Calu3 (cell line): ENCODE results near the gene SLX9. TPM values are rescaled to one million over a fixed set of nuclear protein-coding genes. Genes with fewer than 3 reads are reported as not detected.

Experiments used
- BruUV-seq: library from RNA; stranded (reverse); fragments of 400-500 nt; replicated peaks from 2 replicates; lab custom pipeline; 2021; lab: Mats Ljungman, UMichigan
- CTCF ChIA-PET: fragments of 300-600 bp; sonication (Branson Sonifier 250); formaldehyde crosslinking; loops from one replicate; lab custom pipeline; 2022; ENCODE audit warnings: antibody characterized with exemption; lab: Charles Lee
- DNase-seq: peaks from one replicate; pipeline ENCODE4 v3.0.0; 2022
- H3K27ac Mint-ChIP-seq: one replicate; pipeline ENCODE4 v1.8.0; 2022; ENCODE audit warnings: mixed read lengths; ENCODE audit not compliant: unreplicated experiment
- H3K27me3 Mint-ChIP-seq: one replicate; pipeline ENCODE4 v1.8.0; 2022; ENCODE audit warnings: mixed read lengths; ENCODE audit not compliant: unreplicated experiment
- H3K36me3 Mint-ChIP-seq: one replicate; pipeline ENCODE4 v1.8.0; 2022; ENCODE audit warnings: mild to moderate bottlenecking, moderate library complexity, mixed read lengths; ENCODE audit not compliant: insufficient read depth, unreplicated experiment
- H3K4me1 Mint-ChIP-seq: one replicate; pipeline ENCODE4 v1.8.0; 2022; ENCODE audit warnings: mild to moderate bottlenecking, low read depth, mixed read lengths; ENCODE audit not compliant: unreplicated experiment
- H3K4me3 Mint-ChIP-seq: one replicate; pipeline ENCODE4 v1.8.0; 2022; ENCODE audit warnings: mild to moderate bottlenecking, low read depth, moderate library complexity, mixed read lengths; ENCODE audit not compliant: unreplicated experiment
- H3K9me3 Mint-ChIP-seq: one replicate; pipeline ENCODE4 v1.8.0; 2022; ENCODE audit warnings: low read depth, mixed read lengths; ENCODE audit not compliant: unreplicated experiment
- intact Hi-C: fragments of 100-400 bp; cut with micrococcal nuclease; formaldehyde crosslinking; loops from one replicate; pipeline ENCODE4 v1.10.0; 2022; ENCODE audit not compliant: unreplicated experiment
- total RNA-seq: library from RNA; stranded (reverse); gene quantifications from 2 replicates; pipeline ENCODE4 v1.2.3, GENCODE V29; 2022
- TF ChIP-seq, protein P1 (sequence below): fragments of 200-600 bp; IDR thresholded peaks from one replicate; pipeline ENCODE4 v1.8.0; 2022; ENCODE audit warnings: antibody characterized with exemption; ENCODE audit not compliant: unreplicated experiment

The SLX9 gene
- total RNA-seq, 1 experiment from 2014 or later = 24.6 TPM

DNA sequence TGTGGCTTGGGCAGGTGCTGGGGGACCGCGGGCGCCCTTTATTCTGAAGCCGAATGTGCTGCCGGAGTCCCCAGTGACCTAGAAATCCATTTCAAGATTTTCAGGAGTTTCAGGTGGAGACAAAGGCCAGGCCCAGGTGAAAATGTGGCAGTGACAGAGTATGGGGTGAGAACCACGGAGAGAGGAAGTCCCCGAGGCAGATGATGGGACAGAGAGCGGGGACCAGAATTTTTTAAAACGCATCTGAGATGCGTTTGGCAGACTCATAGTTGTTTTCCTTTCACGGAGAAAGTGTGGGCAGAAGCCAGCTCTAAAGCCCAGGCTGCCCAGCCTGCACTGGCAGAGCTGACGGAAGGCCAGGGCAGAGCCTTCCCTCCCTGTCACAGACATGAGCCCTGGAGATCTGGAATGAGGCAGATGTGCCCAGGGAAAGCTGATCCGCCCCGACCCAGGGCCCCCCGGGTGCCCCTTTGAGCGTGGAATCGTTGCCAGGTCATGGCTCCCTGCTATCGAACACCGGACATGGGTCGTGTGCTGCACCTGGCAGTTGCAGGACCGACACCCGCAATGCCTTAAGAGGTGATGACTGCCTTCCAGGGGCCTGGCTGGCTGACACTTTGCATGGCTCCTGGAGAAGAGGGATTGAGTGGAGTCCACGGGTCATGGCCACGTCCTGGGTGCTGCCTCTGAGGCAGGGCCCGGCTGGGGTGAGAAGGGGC, 6.5 kb upstream of the SLX9 start:
- no peak for DNase-seq
- H3K27ac Mint-ChIP-seq = no peak overlapping the region
- no peaks in the 10 kb centered on the region for H3K9me3 Mint-ChIP-seq
- peaks cover 13% of the 10 kb centered on the region for H3K36me3 Mint-ChIP-seq
- intact Hi-C loops = loop anchor here (10.0 kb wide), 1 partner anchor 129 kb away; the partner anchor contains the start of gene UBE2G2
- no TSS peak for BruUV-seq
- CTCF ChIA-PET = interaction anchor here (0.8 to 0.9 kb wide), 2 partner anchors 61 to 134 kb away, joined by 3 read pairs; no protein-coding TSS in a partner anchor
- TF ChIP-seq, protein P1, sequence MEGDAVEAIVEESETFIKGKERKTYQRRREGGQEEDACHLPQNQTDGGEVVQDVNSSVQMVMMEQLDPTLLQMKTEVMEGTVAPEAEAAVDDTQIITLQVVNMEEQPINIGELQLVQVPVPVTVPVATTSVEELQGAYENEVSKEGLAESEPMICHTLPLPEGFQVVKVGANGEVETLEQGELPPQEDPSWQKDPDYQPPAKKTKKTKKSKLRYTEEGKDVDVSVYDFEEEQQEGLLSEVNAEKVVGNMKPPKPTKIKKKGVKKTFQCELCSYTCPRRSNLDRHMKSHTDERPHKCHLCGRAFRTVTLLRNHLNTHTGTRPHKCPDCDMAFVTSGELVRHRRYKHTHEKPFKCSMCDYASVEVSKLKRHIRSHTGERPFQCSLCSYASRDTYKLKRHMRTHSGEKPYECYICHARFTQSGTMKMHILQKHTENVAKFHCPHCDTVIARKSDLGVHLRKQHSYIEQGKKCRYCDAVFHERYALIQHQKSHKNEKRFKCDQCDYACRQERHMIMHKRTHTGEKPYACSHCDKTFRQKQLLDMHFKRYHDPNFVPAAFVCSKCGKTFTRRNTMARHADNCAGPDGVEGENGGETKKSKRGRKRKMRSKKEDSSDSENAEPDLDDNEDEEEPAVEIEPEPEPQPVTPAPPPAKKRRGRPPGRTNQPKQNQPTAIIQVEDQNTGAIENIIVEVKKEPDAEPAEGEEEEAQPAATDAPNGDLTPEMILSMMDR = no peak
- H3K4me1 Mint-ChIP-seq = peaks cover 6% of the 10 kb centered on the region
- no peak overlapping the region for H3K4me3 Mint-ChIP-seq
- H3K27me3 Mint-ChIP-seq = peaks cover 40% of the 10 kb centered on the region

DNA sequence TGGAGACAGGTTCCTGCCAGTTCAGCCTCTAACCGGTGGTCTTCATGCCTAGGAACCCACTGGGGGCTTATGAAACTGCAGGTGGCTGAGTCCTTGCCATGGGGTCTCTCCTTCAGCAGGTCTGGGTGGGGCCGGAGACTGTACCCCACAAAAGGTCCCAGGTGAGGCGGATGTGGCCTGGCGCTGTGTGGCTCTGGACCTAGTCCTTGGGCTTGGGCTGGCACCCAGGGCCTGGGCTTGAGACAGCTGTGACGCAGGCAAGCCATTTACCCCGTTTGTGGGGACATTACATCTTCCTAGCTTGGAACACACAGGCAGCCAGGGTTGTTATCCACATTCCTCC, 5.9 kb upstream of the SLX9 start:
- intact Hi-C loops = loop anchor here (10.0 kb wide), 1 partner anchor 129 kb away; the partner anchor contains the start of gene UBE2G2
- Mint-ChIP-seq H3K9me3 (no peaks in the 10 kb centered on the region), H3K4me3 (no peak overlapping the region), H3K36me3 (peaks cover 9% of the 10 kb centered on the region), H3K27me3 (peaks cover 40% of the 10 kb centered on the region), H3K4me1 (peaks cover under 1% of the 10 kb centered on the region), H3K27ac (no peak overlapping the region)
- TF ChIP-seq, protein P1 = no peak
- no peak for DNase-seq
- no TSS peak for BruUV-seq
- CTCF ChIA-PET = interaction anchor here (0.8 kb wide), 1 partner anchor 62 kb away, joined by 3 read pairs; no protein-coding TSS in a partner anchor

DNA sequence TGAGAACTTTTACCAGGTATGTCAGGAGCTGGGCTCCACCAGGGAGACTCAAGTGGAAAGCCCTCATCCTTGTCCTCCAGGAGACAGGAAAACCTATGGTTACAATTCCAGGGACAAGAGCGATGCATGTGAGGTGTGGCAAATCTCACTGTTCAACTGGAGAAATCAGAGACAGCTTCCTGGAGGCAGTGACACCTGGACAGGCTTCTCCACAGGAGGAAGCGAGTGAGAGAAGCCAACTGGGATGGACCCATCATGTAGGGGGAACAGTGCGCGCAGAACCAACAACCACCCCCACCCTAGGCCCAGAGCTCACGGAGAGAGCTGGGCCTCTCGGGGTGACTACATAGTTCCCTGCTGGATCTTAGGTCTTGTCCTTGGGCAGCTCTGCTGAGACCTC, 5.6 kb upstream of the SLX9 start:
- peaks cover 8% of the 10 kb centered on the region for H3K36me3 Mint-ChIP-seq
- no peak overlapping the region for H3K27ac Mint-ChIP-seq
- BruUV-seq = no TSS peak
- TF ChIP-seq, protein P1 = no peak
- DNase-seq = no peak
- CTCF ChIA-PET = interaction anchor here (0.8 kb wide), 1 partner anchor 62 kb away, joined by 3 read pairs; no protein-coding TSS in a partner anchor
- H3K4me3 Mint-ChIP-seq = no peak overlapping the region
- H3K27me3 Mint-ChIP-seq = peaks cover 37% of the 10 kb centered on the region
- no peaks in the 10 kb centered on the region for H3K4me1 Mint-ChIP-seq
- intact Hi-C loops = loop anchor here (10.0 kb wide), 1 partner anchor 129 kb away; the partner anchor contains the start of gene UBE2G2
- H3K9me3 Mint-ChIP-seq = no peaks in the 10 kb centered on the region

DNA sequence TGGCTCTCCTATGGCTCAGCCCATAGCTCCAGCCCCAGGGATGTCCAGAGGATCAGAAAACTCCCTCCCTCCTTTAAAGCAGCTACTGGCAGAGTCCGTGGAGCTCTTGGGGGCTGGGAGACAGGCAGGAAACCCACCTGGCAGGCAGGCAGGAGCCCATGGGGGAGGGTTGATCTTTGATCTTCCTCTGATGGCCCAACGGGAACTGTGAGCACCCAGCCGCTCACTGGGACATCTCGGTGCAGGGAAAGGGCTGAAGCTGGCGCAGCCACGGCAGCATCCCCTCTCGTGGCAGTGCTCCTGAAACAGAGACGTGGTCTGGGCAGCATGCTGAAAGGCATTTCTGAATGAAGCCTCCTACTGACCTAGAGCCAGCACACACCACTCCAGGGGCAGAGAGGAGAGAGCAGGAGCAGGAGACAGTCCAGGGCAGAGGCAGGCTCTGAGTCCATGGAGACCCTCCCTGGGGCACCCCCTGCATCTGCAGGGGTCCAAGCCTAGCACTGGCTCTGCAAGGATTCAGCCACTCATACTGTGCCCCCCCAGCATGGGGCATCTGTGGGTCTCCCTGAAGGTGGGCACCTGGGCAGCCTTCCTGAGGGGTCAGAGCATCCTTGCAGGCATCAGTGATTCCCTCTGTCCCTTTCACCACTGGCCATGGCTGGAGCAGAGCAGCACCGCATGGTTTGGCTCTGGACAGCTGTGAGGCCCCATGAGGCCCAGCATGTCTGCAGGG, 4.9 kb upstream of the SLX9 start:
- Mint-ChIP-seq H3K36me3 (peaks cover 10% of the 10 kb centered on the region), H3K27ac (no peak overlapping the region), H3K4me1 (no peaks in the 10 kb centered on the region), H3K4me3 (no peak overlapping the region), H3K9me3 (no peaks in the 10 kb centered on the region), H3K27me3 (peaks cover 30% of the 10 kb centered on the region)
- no peak for DNase-seq
- intact Hi-C loops = loop anchor here (10.0 kb wide), 1 partner anchor 130 kb away; the partner anchor contains the start of gene UBE2G2
- TF ChIP-seq, protein P1 = no peak
- BruUV-seq = no TSS peak
- CTCF ChIA-PET = no interaction called here
